ENCODE measurements around the gene MRFAP1L1. TPM values are rescaled to one million over a fixed set of nuclear protein-coding genes. Genes with fewer than 3 reads are reported as not detected.
A peak's percentile ranks its signal among the peaks of the same experiment; 100 is the strongest.

The MRFAP1L1 gene
- total and polyA plus RNA-seq, 7 donors: 40.7 to 82.8 (median 53.5) TPM

DNA sequence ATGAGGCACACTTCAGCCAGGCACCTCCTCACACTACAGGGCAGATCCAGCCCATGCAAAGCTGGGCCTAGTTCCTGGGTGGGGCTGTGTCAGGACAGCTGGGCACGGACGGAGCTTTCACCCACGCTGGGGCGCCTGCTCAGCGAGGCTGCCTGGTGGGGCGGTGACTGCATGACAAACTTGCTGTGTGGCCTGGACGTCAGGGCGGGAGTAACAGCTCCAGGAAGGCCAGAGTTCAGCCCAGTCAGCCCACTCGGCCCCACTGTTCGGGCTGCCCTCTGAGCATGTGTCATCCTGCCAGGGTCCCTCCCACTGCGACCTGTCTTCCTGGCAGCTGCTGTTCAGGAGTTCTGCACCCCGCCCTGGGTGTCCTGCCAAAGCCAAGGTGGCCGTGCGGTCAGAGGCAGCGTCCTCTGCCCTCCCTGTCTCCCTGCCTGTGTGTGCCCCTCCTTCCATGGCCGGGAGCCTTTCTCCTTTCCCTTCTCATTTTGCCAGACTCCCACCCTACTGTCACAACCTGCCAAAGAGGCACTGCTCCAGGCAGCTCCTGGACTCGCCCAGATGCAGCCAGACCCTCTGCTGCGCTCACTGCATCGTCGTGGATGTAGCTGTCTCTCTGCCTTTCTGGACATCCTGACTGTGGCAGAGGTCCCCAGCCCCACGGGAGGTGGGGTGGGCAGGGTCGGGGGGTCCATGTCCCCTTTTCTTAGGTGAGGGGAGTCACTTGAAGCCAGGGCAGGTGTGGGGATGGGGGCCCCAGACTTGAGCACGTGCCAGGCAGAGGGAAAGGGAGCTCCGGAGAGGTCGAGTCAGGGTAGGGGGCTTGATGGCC is 39.9 kb upstream of the MRFAP1L1 start:
- WGBS, 2 donors: 13 to 59% methylated on average over 25 of the region's 25 CpGs

DNA sequence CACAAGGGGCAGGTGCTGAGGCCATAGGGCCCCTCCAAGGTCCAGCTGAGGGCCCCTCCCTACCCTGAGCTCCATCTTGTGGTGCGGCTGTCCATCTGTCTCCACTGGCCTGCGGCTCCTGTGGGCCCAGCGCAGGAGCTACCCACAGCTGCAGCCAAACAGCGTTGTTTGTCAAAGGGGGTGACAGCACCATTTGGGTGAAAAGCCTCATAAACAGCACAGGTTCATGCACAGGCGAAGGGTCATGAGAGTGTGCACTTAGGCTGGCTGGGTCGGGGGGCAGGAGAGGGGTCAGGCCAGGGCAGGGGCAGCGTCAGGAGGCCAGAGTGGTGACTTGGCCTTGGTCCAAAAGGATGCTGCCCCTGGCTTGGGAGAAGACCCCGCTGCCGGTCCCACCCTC is 38.6 kb upstream of the MRFAP1L1 start:
- Histone ChIP-seq H3K4me3 (no peak overlapping the region), H3K36me3 (no peaks in the 10 kb centered on the region), H3K27me3 (no peaks in the 10 kb centered on the region), H3K9me3 (no peaks in the 10 kb centered on the region), H3K27ac (peak overlapping the region in 1 of 4 donors; percentile 17), H3K4me1 (peaks cover 0 to 11% (median 3%) of the 10 kb centered on the region in 4 donors)
- WGBS, 2 donors: 60 to 82% methylated on average over 9 of the region's 9 CpGs
- TF ChIP-seq POLR2A (IDR thresholded peaks at IDR 0.05) (no peak), POLR2AphosphoS5 (IDR thresholded peaks at IDR 0.05) (no peak), EP300 (IDR thresholded peaks at IDR 0.05) (no peak), CTCF (IDR thresholded peaks at IDR 0.05) (no peak)
- DNase-seq: no peak
- intact Hi-C loops (cut with DNase I): no loop called here

More for the DNA sequence above, 39.9 kb upstream of the MRFAP1L1 start:
- Histone ChIP-seq H3K27ac (peak overlapping the region in 2 of 4 donors; percentile 14 to 32), H3K9me3 (no peaks in the 10 kb centered on the region), H3K4me3 (no peak overlapping the region), H3K4me1 (peaks cover 0 to 11% (median 3%) of the 10 kb centered on the region in 4 donors), H3K36me3 (no peaks in the 10 kb centered on the region), H3K27me3 (no peaks in the 10 kb centered on the region)
- TF ChIP-seq POLR2AphosphoS5 (IDR thresholded peaks at IDR 0.05) (peak in 1 of 4 donors; percentile 32), EP300 (IDR thresholded peaks at IDR 0.05) (no peak), POLR2A (IDR thresholded peaks at IDR 0.05) (peak in 1 of 2 donors; percentile 32)
- peak; percentile 75 for DNase-seq
- intact Hi-C loops (cut with DNase I): no loop called here

GRCh38 chr4:6747294-6748051 is 37.8 kb upstream of the MRFAP1L1 start:
- H3K36me3 ChIP-seq: no peaks in the 10 kb centered on the region
- H3K4me3 ChIP-seq: no peak overlapping the region
- intact Hi-C loops (cut with DNase I): no loop called here
- no peaks in the 10 kb centered on the region for H3K27me3 ChIP-seq
- peaks cover 0 to 11% (median 3%) of the 10 kb centered on the region in 4 donors for H3K4me1 ChIP-seq
- H3K9me3 ChIP-seq: no peaks in the 10 kb centered on the region
- peak overlapping the region in 1 of 4 donors; percentile 22 for H3K27ac ChIP-seq
- TF ChIP-seq CTCF (IDR thresholded peaks at IDR 0.05) (no peak), POLR2AphosphoS5 (IDR thresholded peaks at IDR 0.05) (no peak), EP300 (IDR thresholded peaks at IDR 0.05) (no peak), POLR2A (IDR thresholded peaks at IDR 0.05) (no peak)
- no peak for DNase-seq
- WGBS, 2 donors: 15 to 63% methylated on average over 11 of the region's 11 CpGs

DNA sequence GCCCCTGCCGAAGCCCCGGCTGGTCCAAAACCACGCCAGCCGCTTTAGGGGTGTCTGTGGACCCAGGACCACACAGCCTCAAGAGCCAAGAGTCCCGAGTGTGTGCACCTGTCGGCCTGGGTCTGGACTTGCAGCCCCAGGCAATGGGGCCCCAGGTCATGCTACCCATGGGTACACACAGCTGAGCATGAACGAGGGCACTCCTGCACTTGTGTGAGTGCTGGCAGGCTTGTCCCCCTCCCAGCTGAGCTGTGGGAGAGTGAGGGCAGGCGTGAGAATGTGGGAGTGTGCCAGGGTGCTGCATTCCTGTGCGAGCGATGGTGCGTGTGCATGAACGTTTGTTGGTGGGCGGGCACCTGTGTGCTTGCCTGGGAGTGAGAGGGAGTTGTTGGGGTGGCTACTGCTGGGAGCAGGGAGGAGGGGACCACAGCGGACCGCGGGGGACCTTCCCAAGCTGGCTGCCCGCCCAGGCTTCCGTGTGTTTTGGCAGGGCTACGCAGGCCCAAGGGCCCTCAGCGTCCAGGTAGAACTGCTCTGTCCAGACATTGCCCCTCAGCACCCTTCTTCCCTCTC is 37.1 kb upstream of the MRFAP1L1 start:
- WGBS, 2 donors: 25 to 70% methylated on average over 20 of the region's 20 CpGs
- Histone ChIP-seq H3K27ac (no peak overlapping the region), H3K36me3 (no peaks in the 10 kb centered on the region), H3K27me3 (no peaks in the 10 kb centered on the region), H3K4me3 (no peak overlapping the region), H3K9me3 (no peaks in the 10 kb centered on the region), H3K4me1 (peaks cover 0 to 11% (median 3%) of the 10 kb centered on the region in 4 donors)
- intact Hi-C loops (cut with DNase I): no loop called here
- DNase-seq: no peak
- no peak for TF ChIP-seq POLR2AphosphoS5 (IDR thresholded peaks at IDR 0.05)
- TF ChIP-seq POLR2A (IDR thresholded peaks at IDR 0.05): no peak
- TF ChIP-seq CTCF (IDR thresholded peaks at IDR 0.05): no peak
- TF ChIP-seq EP300 (IDR thresholded peaks at IDR 0.05): no peak

- H3K36me3 ChIP-seq: no peaks in the 10 kb centered on the region
- DNase-seq: no peak
- H3K27me3 ChIP-seq: no peaks in the 10 kb centered on the region
- peaks cover 0 to 11% (median 2%) of the 10 kb centered on the region in 4 donors for H3K4me1 ChIP-seq
- H3K27ac ChIP-seq: no peak overlapping the region
- TF ChIP-seq EP300 (IDR thresholded peaks at IDR 0.05): no peak
- TF ChIP-seq POLR2A (IDR thresholded peaks at IDR 0.05): no peak
- TF ChIP-seq CTCF (IDR thresholded peaks at IDR 0.05): no peak
- TF ChIP-seq POLR2AphosphoS5 (IDR thresholded peaks at IDR 0.05): no peak
- no peak overlapping the region for H3K4me3 ChIP-seq
- 84 to 88% methylated on average over 11 of the region's 11 CpGs for WGBS, 2 donors
- intact Hi-C loops (cut with DNase I): no loop called here
- no peaks in the 10 kb centered on the region for H3K9me3 ChIP-seq
Observed at GRCh38 chr4:6742989-6743388, 33.3 kb upstream of the MRFAP1L1 start.

All from sigmoid colon (tissue), 7 donors.